Stimulated activated naive CD4-positive, alpha-beta T cell (primary cell): ENCODE results near the gene ESR1.

Experiments used
- DNase-seq, 6 experiments: peaks; one replicate each; lab custom pipeline; 2025; lab: John Stamatoyannopoulos, UW

ESR1 gene

DNA sequence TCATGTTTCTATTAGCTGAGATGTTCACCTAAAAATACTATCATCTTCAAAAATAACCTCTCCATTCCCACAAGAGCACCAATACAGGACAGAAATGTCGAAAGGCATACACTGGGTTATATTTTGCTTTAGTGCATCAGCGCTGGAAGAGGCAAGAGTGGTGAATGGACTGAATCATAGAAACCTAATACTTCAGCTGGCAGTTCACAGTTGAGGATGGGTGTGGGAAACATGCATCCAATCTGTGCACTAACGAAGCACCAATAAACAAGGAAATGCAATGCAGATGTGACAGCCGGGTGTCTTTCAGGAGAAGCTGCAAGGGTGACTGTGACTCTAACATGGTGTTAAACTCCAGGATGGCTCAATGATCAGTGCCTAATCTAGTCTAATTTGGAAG lies 365.8 kb downstream of the ESR1 start:
- DNase-seq = no peak

GRCh38 chr6:152173957-152174356 lies 366.5 kb downstream of the ESR1 start:
- DNase-seq = no peak

- DNase-seq = no peak
Measured at GRCh38 chr6:152176268-152176667, 368.8 kb downstream of the ESR1 start.
